GM18508 (cell line): ENCODE measurements around the gene CSRP3.

Source experiments
- ATAC-seq: cut with Tn5 transposase; IDR thresholded peaks from one replicate; pipeline ENCODE4 v1.9.1; 2021; ENCODE audit warnings: moderate number of reproducible peaks; ENCODE audit not compliant: insufficient read depth, unreplicated experiment

The CSRP3 gene

DNA sequence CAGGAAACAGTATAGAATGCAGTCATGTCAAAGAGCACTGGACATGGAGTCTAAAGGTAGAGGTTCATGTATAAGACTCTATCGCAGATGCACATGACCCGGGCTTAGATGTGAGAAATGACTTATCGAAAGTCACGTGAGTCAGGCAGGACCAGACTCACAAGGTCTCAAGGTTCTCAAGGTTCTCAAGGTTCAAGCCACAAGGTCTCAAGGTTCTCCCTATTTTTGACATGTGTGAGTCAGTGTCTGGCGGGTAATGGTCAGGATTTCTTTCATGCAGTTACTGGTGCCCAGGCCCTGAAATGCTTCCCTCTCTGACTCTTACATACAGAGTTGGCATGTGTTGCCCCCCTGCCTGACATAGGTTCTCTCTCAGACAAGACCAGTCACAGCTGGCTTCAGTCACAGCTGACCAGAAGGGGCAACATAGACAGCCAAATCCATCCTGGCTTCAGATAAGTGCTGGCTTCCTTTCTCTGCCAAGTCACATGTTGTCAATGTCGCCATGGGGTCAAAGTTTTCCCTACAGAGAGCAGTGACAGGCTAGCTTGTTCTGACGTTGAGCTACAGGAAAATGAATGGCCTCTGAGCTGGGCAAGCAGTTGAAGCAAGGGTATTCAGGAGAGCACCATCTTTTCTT, 10.1 kb downstream of the CSRP3 start:
- ATAC-seq: no peak

DNA sequence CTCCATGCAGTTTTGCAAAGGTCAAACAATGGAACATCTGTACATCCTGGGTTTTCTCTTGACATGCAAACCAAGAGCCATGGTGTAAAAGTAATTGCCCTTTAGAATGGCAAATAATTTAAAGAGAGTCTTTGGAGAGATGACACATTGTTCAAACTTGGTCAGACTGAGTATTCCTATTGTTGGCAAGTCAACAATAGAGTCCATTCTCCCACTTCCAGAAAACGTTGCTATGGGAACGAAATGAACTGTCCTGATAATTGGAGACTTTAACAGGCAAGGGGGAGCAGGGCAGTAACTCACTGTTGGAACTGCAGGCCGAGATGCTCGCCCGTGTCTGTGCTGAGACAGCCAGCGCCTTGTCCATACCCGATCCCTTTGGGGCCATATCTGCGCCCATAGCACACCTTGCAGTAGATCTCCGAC, 13.9 kb downstream of the CSRP3 start:
- ATAC-seq: no peak

DNA sequence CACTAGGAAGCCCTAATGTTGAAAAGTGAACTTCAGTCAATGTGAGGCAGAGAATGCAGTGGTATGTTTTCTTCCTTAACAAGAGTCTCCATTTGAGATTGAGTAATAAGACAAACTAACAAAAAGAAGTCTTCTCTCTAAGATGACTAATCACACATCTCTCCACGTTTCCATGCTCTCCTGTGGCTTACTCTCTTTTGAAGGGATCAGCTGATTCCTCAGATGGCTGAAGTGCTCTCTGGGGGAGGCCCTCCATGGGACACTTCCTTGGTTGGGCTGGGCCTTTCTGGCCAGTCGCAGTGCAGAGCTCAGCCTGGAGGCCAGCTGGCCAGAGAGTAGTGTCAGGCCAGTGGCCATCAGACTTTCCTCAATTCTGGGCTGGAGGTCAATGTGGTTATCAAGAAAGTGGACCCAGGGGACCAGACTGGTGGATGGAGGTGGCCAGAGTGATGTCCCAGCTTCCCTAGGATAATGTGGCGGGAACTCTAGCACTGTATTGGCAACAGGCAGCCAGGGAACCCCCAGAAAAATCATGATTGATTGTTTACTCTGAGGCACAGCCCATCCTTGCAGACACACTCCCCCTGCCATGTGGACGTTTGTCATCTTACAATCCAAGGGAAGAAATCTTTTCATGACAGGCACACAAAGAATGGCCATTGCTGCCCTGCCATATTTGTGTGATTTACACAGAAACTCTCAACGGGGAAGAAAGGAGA, 14.5 kb downstream of the CSRP3 start:
- no peak for ATAC-seq

DNA sequence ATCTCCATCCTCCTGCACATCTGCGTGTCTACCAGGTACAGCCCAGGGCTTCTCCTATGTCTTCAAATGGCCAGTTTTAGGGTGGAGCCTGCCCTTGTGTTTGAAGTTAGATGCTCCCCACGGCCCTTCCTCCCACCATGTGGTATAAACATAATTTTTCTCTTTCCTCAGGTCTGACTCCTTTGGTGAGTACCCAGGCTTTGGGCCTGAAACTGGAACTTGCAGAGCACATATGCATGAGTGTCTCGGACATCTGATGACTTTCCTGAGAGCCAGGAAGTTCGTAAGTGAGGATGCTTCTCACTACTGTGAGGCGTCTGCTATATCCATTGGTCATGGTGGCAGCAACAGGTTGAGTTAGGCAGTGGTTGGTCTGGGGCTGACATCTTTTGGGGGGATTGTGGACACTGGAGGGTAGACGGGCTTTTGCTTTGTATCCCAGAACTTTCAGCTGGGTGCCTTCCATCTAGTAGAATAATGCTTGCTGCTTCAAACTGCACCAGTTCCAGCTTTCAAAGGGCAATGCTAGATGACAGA, 16.2 kb downstream of the CSRP3 start:
- ATAC-seq: no peak

DNA sequence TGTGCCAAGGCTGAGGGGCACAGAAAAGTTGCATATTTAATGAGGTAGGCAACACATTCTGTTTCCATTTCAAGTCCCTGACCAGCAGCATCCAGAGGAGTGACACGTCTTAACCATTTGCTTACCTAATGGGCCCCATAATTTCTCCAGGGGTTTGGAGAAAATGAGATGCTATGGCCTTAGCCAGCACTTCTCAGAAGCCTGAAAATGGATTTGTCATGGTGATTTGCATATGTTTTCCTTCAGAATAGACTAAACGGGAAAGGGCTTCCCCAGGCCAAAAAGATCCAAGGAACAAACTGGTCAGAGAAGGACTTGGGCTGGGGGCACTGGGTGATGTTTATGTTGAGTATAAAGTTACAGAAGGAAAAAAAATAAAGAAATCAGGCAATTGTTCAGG, 16.7 kb downstream of the CSRP3 start:
- no peak for ATAC-seq

DNA sequence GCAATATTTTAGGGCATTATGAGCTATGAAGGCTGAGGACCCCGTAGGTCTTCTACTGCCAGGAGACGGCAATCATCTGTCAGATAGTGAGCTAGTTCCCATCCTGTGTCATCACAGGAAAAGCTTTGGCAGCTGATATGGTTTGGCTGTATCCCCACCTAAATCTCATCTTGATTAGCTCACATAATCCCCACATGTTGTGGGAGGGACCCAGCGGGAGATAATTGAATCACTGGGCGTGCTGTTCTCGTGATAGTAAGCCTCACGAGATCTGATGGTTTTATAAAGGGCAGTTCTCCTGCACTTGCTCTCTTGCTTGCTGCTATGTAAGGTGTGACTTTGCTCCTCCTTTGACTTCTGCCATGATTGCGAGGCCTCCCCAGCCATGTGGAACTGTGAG, 18.1 kb downstream of the CSRP3 start:
- ATAC-seq: no peak

DNA sequence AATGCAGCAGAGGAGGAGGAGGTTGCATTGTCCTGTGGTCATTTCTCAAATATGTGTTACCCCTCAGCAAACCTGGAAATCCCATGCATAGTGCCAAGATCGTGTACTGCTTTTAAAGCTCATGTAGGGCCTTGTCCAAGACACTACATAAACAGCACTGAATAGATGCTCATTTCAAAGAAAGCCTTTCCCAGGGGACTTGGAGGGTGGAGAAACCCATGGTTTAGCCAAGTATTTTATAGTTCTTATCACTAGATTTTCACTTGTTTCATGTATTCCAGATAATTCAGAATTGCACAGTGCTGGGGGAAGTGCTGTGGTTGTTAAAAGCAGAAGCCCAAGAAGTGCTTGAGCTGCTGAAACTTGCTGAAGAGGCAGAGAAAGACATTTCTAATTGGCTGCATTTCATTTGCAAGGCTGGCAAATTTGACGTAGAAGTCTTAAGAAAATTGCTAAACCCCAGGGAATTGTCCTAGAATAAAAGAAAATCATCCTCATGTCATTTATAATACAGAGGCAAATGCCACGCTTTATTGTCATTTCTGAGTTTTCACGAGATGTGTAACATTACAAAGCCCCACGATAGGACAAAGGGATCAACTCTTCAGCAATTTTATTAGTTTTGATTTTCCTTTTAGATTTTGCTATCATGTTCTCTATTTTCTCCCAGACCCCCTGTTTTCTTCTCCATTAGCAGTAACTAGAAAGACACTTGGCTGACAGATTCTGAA, 20.1 kb downstream of the CSRP3 start:
- ATAC-seq: no peak

DNA sequence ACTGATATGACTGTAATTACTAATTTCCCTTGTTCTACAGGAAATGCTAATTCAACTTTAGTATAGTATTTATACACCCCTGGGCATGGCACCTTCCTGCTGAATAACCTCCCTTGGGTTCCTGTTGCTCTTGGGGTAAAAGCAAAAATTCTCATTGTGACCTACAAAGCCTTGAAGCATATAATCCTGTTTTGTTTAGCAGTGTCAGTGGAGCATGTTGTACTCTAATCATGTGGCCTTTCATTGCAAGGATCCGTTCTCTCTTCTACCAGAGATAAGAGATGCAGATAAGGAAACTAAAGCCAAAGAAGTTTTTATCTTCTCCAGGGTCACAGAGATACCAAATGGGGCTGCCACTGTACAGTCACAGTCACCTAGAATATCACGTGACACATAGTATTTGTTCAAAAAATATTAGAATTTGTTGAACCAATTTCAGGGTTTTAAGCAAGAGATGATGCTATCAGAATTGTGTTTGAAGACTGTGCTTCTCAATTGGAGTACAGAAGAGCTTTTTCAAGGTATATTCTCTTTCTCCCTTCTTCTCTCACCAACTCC, 25.1 kb downstream of the CSRP3 start:
- ATAC-seq: no peak

DNA sequence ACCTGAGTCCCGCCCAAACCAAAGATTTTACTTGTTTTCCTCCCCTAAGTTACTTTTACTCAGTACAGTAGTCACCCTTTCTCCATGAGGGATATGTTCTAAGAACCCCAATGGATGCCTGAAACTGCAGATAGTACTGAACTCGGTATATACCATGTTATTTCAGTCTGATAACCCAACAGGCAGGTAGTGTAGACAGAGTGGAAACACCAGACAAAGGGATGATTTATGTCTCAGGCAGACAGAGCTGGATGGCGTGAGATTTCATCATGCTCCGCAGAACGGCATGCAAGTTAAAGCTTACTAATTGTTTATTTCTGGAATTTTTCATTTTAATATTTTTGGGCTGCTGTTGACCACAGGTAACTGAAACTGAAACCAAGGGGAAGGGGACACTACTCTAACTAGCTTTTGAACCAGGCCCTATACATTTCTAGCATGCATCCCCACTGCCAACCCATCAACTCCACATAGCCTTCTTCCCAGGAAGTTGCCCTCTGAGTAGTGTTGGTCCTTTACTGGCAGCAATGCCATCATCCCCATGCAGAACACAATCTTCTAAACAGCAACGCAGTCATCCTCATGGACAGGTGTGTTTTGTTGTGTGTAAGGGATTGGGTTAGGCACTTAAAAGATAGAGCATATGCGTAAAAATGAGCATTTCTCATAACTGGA, 27.7 kb downstream of the CSRP3 start:
- no peak for ATAC-seq

DNA sequence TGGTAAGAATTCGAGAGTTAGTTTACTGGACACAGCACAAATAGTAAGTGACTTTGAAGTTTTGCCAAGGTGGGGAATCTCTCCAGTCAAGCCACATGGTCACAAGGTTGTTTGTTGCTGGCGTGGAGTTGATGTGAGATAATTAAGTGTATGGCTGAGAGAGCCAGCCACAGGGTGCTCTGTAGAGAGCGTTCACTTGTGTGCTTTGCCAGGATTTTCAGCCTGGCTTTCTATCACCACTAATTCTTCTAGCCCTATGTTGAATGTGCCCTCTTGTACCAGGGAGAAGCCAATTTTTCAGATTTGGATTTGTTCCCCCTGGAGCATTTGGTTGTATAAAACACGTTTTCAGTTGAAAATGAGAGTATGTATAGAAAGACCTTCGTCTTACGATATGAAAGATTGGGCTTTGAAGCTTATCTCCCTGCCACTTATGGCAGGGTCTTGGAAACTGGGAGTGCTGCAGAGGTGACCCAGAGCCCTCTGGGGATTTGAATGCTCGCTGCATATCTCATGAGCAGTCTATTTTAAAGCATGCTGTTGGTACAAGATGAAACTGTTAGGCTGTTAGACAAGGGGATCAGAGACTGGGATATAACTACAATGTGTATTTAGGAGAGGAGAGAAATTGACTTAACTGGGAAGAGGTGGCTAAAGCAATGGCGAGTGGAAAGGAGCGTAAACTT, 28.6 kb downstream of the CSRP3 start:
- no peak for ATAC-seq

DNA sequence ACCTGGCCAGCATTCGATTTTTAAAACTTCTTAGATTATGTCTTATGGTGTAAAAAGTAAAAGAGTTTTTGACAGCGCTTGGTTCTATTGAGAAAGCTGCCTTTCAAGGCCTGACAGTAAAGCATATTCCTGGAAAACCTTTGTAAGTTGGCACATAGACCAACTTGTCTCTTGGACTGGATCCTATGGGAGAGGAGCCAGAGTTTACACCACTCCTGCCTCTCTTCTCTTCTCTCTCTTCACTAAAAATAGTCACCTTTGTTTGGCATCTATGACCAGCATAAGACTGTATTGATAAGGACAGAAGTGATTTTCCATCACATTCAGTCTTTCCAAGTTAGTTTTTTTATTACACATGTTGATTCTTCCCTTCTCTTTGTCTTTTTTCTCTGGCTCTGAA, 33.7 kb downstream of the CSRP3 start:
- no peak for ATAC-seq

DNA sequence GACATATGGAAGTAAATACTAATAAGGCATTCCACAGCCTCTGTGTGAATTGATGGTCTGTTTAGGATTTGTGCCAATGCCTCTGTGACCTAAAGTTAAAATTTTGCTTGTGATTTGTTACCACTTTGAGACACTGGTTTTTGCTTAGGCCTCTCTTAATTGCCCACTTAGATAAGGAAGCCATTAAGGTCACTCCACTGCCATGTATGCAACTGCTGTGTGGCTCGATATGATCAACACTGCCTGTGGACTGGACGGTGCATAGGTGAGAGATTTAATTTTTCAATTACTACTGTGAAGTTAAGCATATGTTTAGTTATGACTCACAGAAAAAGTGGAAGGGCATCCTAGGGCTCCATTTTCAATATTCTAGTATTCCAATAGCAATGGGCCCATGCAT, 36.9 kb downstream of the CSRP3 start:
- ATAC-seq: no peak

DNA sequence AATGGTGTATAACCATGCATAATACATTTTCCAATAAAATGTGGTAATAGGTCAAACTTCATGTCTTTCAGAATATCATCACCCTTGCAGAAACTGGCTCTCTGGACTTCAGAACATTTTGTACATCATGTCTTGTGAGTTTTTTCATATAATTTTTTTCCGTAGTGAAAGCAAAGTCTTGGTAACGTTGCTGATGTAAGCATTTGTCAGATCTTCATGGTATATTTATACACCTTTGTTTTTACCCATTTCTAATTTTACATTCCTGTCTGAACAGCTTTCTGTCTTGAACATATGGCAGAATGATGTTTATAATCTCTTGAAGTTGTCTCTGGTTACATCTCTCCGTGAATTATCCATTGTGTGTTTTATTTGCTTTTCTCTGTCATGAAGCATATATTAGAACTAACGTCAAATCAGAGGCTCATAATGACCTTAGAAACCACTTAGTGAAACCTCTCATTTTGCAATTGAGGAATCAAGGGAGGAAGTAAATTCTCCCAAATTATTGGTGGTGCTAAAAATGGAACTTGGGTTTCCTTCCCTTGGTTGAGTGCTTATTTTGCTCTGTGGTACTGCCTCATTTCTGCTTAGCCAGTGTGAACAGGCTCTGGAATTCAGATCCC, 37.4 kb downstream of the CSRP3 start:
- no peak for ATAC-seq

DNA sequence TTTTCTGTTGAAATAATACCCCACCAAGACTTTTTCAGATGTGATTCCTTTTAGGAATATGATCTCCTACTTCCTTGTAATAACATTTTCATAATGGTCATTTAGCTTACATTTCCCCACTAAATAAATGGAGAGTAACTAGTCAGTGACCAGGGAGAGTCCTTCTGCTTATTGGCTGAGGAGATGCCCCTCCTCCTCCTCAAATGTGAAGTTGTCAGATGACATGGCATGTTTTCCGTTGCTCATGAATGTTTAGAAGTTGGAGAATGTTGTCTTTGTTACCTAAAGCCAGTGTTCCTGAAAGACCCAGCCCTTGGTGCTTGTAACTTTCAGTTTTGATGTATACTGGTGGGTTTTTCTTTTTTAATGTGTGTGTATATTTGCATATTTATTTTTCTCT, 38.2 kb downstream of the CSRP3 start:
- no peak for ATAC-seq

DNA sequence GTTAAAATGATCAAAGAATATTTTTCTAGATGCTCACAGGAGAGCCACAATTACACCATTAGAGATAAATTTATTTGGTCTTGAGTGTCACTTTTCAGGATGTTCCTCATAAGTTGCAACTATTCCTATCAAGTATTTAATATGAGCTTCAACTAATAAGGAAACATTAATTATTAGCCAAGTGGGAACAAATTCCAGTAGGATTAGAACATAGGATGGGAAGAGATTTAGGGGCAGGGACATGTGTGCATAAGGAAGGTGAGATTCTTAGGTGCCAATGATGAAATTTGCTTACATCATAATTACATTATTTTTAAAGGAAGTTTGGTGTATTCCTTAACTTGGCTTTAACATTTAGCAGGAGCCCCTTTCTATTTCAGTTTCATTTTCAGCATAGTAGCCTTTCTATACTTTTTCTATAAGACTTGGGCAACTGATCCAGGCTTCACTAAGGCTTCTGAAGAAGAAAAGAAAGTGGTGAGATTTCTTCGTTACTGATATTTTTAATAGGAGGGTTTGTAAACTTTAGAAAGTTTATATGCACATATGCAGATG, 38.8 kb downstream of the CSRP3 start:
- no peak for ATAC-seq

DNA sequence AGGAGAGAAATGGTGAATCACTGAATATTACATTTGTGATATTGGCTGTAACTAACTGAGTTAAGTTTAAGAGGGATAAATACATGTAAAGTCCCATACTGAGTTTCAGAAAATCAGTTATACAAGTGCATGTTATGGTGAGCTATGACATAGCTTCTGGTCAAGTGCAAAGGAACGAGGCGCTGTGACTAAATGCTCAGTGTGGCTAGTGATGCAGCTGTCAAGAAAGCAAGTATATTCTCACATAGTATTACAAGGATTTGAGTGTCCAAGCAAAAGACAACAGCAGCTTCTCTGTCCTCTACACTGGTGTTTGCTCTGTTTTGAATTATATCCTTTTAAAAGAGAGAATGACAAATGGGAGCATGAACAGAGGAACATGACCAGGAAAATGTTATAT, 40.1 kb downstream of the CSRP3 start:
- no peak for ATAC-seq

DNA sequence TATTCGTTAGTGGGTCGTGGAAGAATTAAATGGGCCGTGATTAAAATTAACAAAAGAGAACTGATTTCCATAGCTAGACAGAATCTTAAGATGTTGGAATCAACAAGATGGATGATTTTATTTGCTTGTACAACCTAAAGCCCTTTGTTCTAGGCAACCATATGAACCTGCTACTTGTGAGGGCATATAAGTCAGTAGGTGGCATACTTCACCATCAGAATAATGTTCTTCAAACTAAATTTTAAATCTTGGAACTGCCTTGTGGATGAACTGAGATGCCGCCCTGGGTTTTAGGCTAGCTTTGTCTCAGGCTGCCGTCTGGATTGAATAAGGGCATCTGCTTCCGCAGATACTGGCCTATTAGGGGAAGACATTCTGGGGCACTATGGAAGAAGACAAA, 40.9 kb downstream of the CSRP3 start:
- ATAC-seq: no peak

DNA sequence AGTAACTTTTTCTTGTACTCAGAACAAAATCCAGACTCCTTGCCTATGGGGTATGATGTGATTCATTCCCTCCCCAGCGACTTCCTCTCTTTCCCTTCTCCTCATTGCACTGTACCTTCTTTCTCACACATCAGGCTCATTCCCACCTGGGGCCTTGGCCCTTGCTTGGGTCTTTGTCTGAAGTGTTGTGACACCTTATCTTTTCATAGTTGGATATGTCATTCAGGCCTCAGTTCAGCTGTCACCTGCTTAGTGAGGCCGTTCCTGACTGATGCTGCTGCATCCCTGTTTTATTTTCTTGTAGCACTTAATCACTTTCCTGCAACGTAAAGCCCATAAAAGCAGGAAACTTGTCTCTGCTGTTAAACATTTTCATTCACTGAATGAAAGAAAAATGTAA, 44.9 kb downstream of the CSRP3 start:
- no peak for ATAC-seq

DNA sequence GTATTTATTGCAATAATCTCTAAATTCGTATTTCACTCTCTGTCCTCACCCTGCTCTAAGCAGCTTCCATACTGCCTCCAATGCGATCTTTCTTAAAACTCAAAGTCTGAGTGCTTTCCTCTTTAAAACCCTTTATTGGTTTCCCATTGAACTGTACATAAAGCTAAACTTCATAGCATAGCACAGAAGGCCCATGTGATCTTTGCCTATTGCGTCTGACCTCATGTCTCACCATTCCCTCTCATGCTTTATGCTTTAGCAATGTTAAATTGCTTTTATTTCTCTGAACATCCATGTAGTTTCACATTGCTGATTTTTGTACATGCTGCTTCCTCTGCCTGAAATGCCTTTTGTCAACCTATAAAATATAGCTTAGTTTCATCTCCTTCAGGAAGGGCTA, 56.5 kb downstream of the CSRP3 start:
- no peak for ATAC-seq
